GM18858 (cell line): Measurements from ENCODE around the gene CKS2.
"Not testable (repeated sequence)": the region's sequence is repeated elsewhere in the genome, so short reads cannot be mapped to it uniquely, and the experiment has no call there.

Experiments used
- ATAC-seq: cut with Tn5 transposase; IDR thresholded peaks from one replicate; pipeline ENCODE4 v1.9.1; 2021; ENCODE audit not compliant: unreplicated experiment

CKS2 gene

GRCh38 chr9:89310475-89311345 lies at the start of gene CKS2:
Gene CKS2, plus strand, starts transcription at chr9:89311195. Its CDS starts 98 bp downstream, at chr9:89311293.
- peak; percentile 89 for ATAC-seq

- no peak for ATAC-seq
Observed at GRCh38 chr9:89273528-89274279, 37.3 kb upstream of the CKS2 start.

- ATAC-seq, result no peak
Observed at GRCh38 chr9:89274838-89275237, 36.2 kb upstream of the CKS2 start.

GRCh38 chr9:89276040-89276439 lies 35.0 kb upstream of the CKS2 start:
- not testable (repeated sequence) for ATAC-seq

- ATAC-seq, result no peak
Observed at GRCh38 chr9:89277043-89277442, 34.0 kb upstream of the CKS2 start.

GRCh38 chr9:89277454-89277853 lies 33.5 kb upstream of the CKS2 start:
- no peak for ATAC-seq

- ATAC-seq, result no peak
Observed at GRCh38 chr9:89278551-89278950, 32.4 kb upstream of the CKS2 start.

GRCh38 chr9:89278997-89279739 lies 31.8 kb upstream of the CKS2 start:
- no peak for ATAC-seq

GRCh38 chr9:89281106-89281505 lies 29.9 kb upstream of the CKS2 start:
- ATAC-seq, result no peak

- ATAC-seq, result not testable (repeated sequence)
Observed at GRCh38 chr9:89282248-89282968, 28.6 kb upstream of the CKS2 start.

GRCh38 chr9:89284076-89284475 lies 26.9 kb upstream of the CKS2 start:
- no peak for ATAC-seq

- ATAC-seq, result no peak
Observed at GRCh38 chr9:89291741-89292140, 19.3 kb upstream of the CKS2 start.

- ATAC-seq, result no peak
Observed at GRCh38 chr9:89293014-89293413, 18.0 kb upstream of the CKS2 start.

GRCh38 chr9:89295400-89295799 lies 15.6 kb upstream of the CKS2 start:
- no peak for ATAC-seq

- not testable (repeated sequence) for ATAC-seq
Observed at GRCh38 chr9:89301996-89302395, 9.0 kb upstream of the CKS2 start.

GRCh38 chr9:89304020-89304833 lies 6.8 kb upstream of the CKS2 start:
- ATAC-seq, result no peak

GRCh38 chr9:89304834-89305188 lies 6.2 kb upstream of the CKS2 start:
- no peak for ATAC-seq

GRCh38 chr9:89305868-89306267 lies 5.1 kb upstream of the CKS2 start:
- ATAC-seq, result no peak

- no peak for ATAC-seq
Observed at GRCh38 chr9:89309166-89309565, 1.8 kb upstream of the CKS2 start.
